ENCODE measurements around the gene CYP4F12. TPM values are rescaled to one million over a fixed set of nuclear protein-coding genes. Genes with fewer than 3 reads are reported as not detected.
"Not testable (repeated sequence)": the region's sequence is repeated elsewhere in the genome, so short reads cannot be mapped to it uniquely, and the experiment has no call there.

CYP4F12 gene
- total RNA-seq, 3 donors from 2014 or later = not detected

DNA sequence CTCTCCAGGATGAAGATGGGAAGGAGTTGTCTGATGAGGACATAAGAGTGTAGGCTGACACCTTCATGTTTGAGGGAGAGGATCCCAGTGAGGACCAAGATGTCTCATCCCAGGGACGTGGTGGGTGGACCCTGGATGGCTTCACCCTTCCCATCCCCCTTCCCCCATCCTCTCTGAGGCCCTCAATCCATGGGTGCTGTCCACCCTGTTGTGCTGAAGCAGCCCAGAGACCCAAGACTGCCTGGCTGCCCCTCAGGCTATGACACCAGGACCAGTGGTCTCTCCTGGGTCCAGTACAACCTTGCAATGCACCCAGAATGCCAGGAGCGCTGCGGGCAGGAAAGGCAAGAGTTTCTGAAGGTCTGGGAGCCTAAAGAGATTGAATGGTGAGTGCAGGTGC lies 3.4 kb upstream of the CYP4F12 start:
- ATAC-seq = no peak
- H3K36me3 Mint-ChIP-seq (ENCODE audit: insufficient read depth) = no peaks in the 10 kb centered on the region

GRCh38 chr19:15669891-15670290 lies 3.0 kb upstream of the CYP4F12 start:
- no peaks in the 10 kb centered on the region for H3K27me3 Mint-ChIP-seq (ENCODE audit: low read depth)
- no peak for DNase-seq

More for the DNA sequence above, 3.4 kb upstream of the CYP4F12 start:
- no peak for DNase-seq
- Mint-ChIP-seq H3K4me1 (ENCODE audit: low read depth) (peaks cover 14% of the 10 kb centered on the region), H3K4me3 (no peak overlapping the region), H3K9me3 (no peaks in the 10 kb centered on the region), H3K27me3 (ENCODE audit: low read depth) (no peaks in the 10 kb centered on the region)

GRCh38 chr19:15671237-15671821 lies 1.6 kb upstream of the CYP4F12 start:
- peaks cover 16% of the 10 kb centered on the region for H3K4me1 Mint-ChIP-seq (ENCODE audit: low read depth)
- no peaks in the 10 kb centered on the region for H3K27me3 Mint-ChIP-seq (ENCODE audit: low read depth)
- ATAC-seq = no peak
- no peaks in the 10 kb centered on the region for H3K36me3 Mint-ChIP-seq (ENCODE audit: insufficient read depth)
- no peak for DNase-seq
- H3K4me3 Mint-ChIP-seq = no peak overlapping the region
- H3K9me3 Mint-ChIP-seq = no peaks in the 10 kb centered on the region

More at GRCh38 chr19:15669891-15670290, 3.0 kb upstream of the CYP4F12 start:
- no peaks in the 10 kb centered on the region for H3K9me3 Mint-ChIP-seq
- ATAC-seq = no peak
- H3K4me3 Mint-ChIP-seq = no peak overlapping the region
- peaks cover 16% of the 10 kb centered on the region for H3K4me1 Mint-ChIP-seq (ENCODE audit: low read depth)
- no peaks in the 10 kb centered on the region for H3K36me3 Mint-ChIP-seq (ENCODE audit: insufficient read depth)

DNA sequence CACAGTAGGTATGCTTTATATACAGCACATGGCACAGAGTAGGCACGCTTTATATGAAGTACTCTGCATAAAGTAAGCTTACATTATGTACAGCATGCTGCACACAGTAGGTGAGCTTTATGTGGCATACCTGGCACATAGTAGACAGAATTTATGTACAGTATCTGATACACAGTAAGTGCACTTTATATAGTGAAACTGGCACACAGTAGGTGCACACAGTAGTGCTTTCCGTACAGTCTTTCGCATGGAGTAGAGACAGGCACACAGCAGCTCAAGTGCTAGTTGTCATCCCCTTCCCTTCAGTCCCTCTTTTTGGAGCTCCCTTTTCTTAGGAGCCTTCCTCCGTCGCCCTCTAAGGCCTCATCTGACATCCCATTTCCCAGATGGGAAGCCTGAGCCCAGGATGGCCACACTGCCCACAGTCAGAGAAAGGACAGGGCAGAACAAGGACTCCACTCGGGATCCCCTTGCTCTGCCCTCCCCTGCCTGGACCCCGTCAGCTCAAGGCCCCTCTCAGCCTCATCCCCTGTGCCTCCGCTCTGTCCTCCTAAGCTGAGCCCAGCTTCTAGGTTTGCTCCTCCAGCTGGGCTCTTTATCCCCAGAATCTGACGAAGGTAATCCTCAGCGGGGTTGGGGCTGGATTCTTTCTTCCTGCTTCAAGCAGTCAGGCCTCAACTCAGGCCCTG lies 852 bp upstream of the CYP4F12 start:
- Mint-ChIP-seq H3K27me3 (ENCODE audit: low read depth) (no peaks in the 10 kb centered on the region), H3K36me3 (ENCODE audit: insufficient read depth) (no peaks in the 10 kb centered on the region), H3K4me1 (ENCODE audit: low read depth) (peaks cover 16% of the 10 kb centered on the region), H3K9me3 (no peaks in the 10 kb centered on the region), H3K4me3 (no peak overlapping the region)
- no peak for ATAC-seq
- no peak for DNase-seq

- peak in 1 of 2 donors; percentile 54 for ATAC-seq
- DNase-seq = no peak
- Mint-ChIP-seq H3K4me3 (no peak overlapping the region), H3K36me3 (ENCODE audit: insufficient read depth) (no peaks in the 10 kb centered on the region), H3K9me3 (no peaks in the 10 kb centered on the region), H3K27me3 (ENCODE audit: low read depth) (no peaks in the 10 kb centered on the region), H3K4me1 (ENCODE audit: low read depth) (peaks cover 16% of the 10 kb centered on the region)
Measured at GRCh38 chr19:15673176-15673654, 328 bp downstream of the CYP4F12 start.

- DNase-seq = no peak
- peaks cover 6% of the 10 kb centered on the region for H3K27me3 Mint-ChIP-seq (ENCODE audit: low read depth)
- no peak overlapping the region for H3K4me3 Mint-ChIP-seq
- peaks cover 16% of the 10 kb centered on the region for H3K4me1 Mint-ChIP-seq (ENCODE audit: low read depth)
- no peaks in the 10 kb centered on the region for H3K9me3 Mint-ChIP-seq
- H3K36me3 Mint-ChIP-seq (ENCODE audit: insufficient read depth) = no peaks in the 10 kb centered on the region
- no peak for ATAC-seq
Measured at GRCh38 chr19:15675560-15675959, 2.7 kb downstream of the CYP4F12 start.

DNA sequence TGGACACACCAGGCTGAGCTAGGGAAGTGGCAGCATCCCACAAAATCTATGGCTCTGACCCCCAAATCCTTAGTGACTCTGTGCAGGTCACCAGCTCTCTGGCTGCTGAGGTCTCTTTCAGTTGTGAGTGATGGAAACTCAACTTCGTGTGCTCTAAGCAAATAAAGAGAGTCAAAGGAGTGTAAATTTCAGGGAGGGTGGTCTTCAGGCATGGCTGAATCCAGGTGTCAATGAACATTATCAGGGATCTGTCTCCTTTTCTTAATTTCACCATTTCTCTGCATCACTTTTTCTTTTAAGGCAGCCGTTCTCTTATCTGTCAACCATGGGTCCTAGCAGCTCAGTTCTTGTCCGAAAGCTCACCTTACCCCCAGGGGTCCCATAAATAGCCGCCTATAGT lies 6.2 kb downstream of the CYP4F12 start:
- no peak for ATAC-seq
- Mint-ChIP-seq H3K36me3 (ENCODE audit: insufficient read depth) (no peaks in the 10 kb centered on the region), H3K9me3 (no peaks in the 10 kb centered on the region), H3K4me1 (ENCODE audit: low read depth) (peaks cover 3% of the 10 kb centered on the region), H3K4me3 (no peak overlapping the region), H3K27me3 (ENCODE audit: low read depth) (peaks cover 22% of the 10 kb centered on the region)
- no peak for DNase-seq

- not testable (repeated sequence) for ATAC-seq; DNase-seq; H3K36me3 Mint-ChIP-seq (ENCODE audit: insufficient read depth); H3K9me3 Mint-ChIP-seq; H3K4me1 Mint-ChIP-seq (ENCODE audit: low read depth); H3K4me3 Mint-ChIP-seq
- H3K27me3 Mint-ChIP-seq (ENCODE audit: low read depth) = peaks cover 22% of the 10 kb centered on the region
Measured at GRCh38 chr19:15679865-15680264, 7.0 kb downstream of the CYP4F12 start.

DNA sequence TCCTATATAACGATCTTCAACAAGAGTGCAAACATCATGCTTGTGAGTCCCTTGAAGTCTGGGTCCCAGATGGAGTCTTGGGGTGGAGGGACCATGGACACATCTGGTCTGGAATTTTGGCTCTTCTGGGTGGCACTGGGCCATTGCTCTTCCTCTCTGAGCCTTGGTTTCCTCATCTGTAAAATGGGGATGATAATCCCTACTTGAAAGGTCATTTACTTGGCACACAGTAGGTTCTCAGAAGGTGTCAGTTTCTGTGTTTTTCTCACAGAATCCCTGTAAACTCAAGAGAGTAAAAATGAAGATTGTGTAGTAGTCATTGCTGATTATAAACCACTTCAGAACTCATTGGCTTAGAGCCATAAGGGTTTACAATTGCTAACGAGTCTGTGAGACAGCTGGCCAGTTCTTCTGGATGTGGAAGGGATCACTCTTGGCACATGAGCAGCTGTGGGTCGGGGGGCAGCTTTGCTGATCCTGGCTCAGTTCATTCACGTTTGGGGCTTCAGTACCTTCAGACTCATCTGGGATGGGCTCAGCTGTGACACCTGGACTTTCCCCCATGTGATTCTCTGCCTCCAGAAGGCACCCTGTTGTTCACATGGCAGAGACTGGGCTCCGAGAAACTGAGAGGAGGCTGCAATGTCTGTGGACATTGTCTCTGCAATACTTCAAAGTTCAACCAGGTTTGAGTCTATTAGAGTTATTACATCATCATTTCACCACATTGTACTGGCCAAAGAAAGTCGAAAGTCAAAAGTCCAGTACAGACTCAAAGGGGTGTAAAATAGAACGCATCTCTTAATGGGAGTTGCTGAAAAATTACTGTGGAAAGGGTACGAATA lies 7.8 kb downstream of the CYP4F12 start:
- DNase-seq (no peak), ATAC-seq (no peak)
- Mint-ChIP-seq H3K9me3 (no peaks in the 10 kb centered on the region), H3K36me3 (ENCODE audit: insufficient read depth) (no peaks in the 10 kb centered on the region), H3K4me3 (no peak overlapping the region), H3K27me3 (ENCODE audit: low read depth) (peaks cover 25% of the 10 kb centered on the region), H3K4me1 (ENCODE audit: low read depth) (no peaks in the 10 kb centered on the region)

GRCh38 chr19:15683411-15683810 lies 10.5 kb downstream of the CYP4F12 start:
- Mint-ChIP-seq H3K27me3 (ENCODE audit: low read depth) (peaks cover 40% of the 10 kb centered on the region), H3K9me3 (peaks cover 4% of the 10 kb centered on the region)

DNA sequence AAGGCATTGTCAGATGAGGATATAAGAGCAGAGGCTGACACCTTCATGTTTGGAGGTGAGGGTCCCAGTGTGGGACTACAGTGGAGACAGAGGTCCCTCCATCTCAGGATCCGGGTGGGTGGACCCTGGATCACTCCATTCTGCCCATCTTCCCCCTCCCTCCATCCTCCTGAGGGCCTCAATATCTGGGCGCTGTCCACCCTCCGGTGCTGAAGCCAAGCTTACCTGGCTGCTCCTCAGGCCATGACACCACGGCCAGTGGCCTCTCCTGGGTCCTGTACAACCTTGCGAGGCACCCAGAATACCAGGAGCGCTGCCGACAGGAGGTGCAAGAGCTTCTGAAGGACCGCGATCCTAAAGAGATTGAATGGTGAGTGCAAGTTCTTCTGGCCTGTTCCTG lies 11.9 kb downstream of the CYP4F12 start:
- ATAC-seq (no peak), DNase-seq (no peak)
- Mint-ChIP-seq H3K9me3 (peaks cover 12% of the 10 kb centered on the region), H3K4me1 (ENCODE audit: low read depth) (no peaks in the 10 kb centered on the region), H3K27me3 (ENCODE audit: low read depth) (peaks cover 38% of the 10 kb centered on the region), H3K36me3 (ENCODE audit: insufficient read depth) (no peaks in the 10 kb centered on the region), H3K4me3 (no peak overlapping the region)

More at GRCh38 chr19:15683411-15683810, 10.5 kb downstream of the CYP4F12 start:
- no peak for DNase-seq
- Mint-ChIP-seq H3K36me3 (ENCODE audit: insufficient read depth) (no peaks in the 10 kb centered on the region), H3K4me3 (no peak overlapping the region), H3K4me1 (ENCODE audit: low read depth) (no peaks in the 10 kb centered on the region)
- no peak for ATAC-seq

DNA sequence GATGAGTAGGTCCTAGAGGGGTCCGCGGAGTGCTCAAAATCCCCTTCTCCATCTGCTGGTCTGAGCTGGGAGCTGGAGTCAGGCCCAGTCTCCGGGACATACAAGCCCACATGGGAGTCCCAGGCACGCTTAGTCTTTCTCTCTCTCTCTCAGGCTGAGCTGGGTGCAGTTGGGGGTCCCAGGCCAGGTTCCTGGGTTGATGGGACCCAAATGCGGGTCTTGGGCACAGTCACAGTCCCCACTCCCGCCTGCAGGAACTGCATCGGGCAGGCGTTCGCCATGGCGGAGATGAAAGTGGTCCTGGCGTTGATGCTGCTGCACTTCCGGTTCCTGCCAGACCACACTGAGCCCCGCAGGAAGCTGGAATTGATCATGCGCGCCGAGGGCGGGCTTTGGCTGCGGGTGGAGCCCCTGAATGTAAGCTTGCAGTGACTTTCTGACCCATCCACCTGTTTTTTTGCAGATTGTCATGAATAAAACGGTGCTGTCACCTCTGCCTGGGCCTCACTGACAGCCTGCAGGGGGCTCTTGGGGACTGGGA lies 23.8 kb downstream of the CYP4F12 start:
- Mint-ChIP-seq H3K27me3 (ENCODE audit: low read depth) (peaks cover 41% of the 10 kb centered on the region), H3K4me3 (no peak overlapping the region), H3K4me1 (ENCODE audit: low read depth) (no peaks in the 10 kb centered on the region), H3K9me3 (peaks cover 3% of the 10 kb centered on the region), H3K36me3 (ENCODE audit: insufficient read depth) (no peaks in the 10 kb centered on the region)
- DNase-seq (no peak), ATAC-seq (no peak)

- H3K36me3 Mint-ChIP-seq (ENCODE audit: insufficient read depth) = no peaks in the 10 kb centered on the region
- no peak for DNase-seq
- peaks cover 41% of the 10 kb centered on the region for H3K27me3 Mint-ChIP-seq (ENCODE audit: low read depth)
- H3K4me1 Mint-ChIP-seq (ENCODE audit: low read depth) = no peaks in the 10 kb centered on the region
- H3K4me3 Mint-ChIP-seq = no peak overlapping the region
- H3K9me3 Mint-ChIP-seq = peaks cover 4% of the 10 kb centered on the region
- no peak for ATAC-seq
Measured at GRCh38 chr19:15701757-15702533, 29.1 kb downstream of the CYP4F12 start.

DNA sequence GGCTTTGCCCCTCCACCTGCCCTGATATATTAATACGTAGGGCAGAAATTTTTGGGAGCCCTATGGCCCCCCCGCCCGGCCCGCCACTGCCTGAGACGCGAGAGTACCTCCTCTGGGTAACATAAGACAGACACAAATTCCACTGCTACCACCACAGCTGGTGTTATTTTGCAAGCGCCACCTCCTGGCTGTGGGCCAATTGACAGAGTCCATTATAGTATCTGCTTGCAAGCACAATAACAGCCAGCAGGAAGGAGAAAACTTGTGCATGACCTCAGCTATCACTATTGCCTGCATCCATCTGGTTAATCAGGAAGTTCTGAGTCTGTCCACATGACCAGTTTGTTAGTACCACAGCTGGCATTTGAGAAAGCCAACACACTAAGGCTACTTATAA lies 29.6 kb downstream of the CYP4F12 start:
- H3K9me3 Mint-ChIP-seq = peaks cover 4% of the 10 kb centered on the region
- ATAC-seq (no peak), DNase-seq (no peak)
- H3K4me1 Mint-ChIP-seq (ENCODE audit: low read depth) = no peaks in the 10 kb centered on the region
- H3K36me3 Mint-ChIP-seq (ENCODE audit: insufficient read depth) = no peaks in the 10 kb centered on the region
- peaks cover 39% of the 10 kb centered on the region for H3K27me3 Mint-ChIP-seq (ENCODE audit: low read depth)
- H3K4me3 Mint-ChIP-seq = no peak overlapping the region
